Left hindlimb (tissue), 1 donor: ENCODE results near the gene EPB41L2.
"Not testable (repeated sequence)": the region's sequence is repeated elsewhere in the genome, so short reads cannot be mapped to it uniquely, and the experiment has no call there.

Experiments used
- DNase-seq: peaks from one replicate; pipeline ENCODE4 v3.0.0-alpha.2; 2018

Gene EPB41L2

DNA sequence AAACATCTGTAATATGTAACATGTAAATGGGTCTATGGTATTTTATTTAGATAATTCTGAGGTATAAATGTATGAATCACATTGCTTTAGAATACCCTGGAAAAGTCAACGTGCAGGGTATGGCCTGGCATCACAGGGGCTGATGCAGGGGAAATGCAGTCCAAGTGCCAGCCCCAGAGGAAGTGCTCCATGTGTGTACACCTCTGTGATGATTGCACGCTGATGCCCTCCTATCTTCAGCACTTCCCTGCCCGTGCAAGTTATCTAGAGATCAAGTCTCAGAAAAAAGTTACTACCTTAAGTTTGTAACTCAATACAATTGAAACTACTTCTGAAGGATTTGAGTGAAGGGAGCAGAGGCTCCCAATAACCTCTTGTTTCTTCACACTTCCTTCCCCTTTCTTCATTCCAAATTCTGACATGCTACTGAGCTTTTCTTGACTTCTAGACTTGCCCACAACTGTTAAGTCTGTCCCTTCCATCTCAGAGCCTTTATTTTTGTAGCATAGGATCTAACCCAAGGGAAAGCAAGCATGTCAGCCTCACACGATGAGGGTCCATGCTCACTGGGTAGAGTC, 233.6 kb downstream of the EPB41L2 start:
- DNase-seq, result no peak

GRCh38 chr6:130827247-130828149, 235.5 kb downstream of the EPB41L2 start, which contains the start of gene SMLR1:
Gene SMLR1 (plus strand): TSS chr6:130827406. CDS start chr6:130827414, 8 bp downstream.
- no peak for DNase-seq

- no peak for DNase-seq
Measured at GRCh38 chr6:130826442-130827246, 236.4 kb downstream of the EPB41L2 start.

DNA sequence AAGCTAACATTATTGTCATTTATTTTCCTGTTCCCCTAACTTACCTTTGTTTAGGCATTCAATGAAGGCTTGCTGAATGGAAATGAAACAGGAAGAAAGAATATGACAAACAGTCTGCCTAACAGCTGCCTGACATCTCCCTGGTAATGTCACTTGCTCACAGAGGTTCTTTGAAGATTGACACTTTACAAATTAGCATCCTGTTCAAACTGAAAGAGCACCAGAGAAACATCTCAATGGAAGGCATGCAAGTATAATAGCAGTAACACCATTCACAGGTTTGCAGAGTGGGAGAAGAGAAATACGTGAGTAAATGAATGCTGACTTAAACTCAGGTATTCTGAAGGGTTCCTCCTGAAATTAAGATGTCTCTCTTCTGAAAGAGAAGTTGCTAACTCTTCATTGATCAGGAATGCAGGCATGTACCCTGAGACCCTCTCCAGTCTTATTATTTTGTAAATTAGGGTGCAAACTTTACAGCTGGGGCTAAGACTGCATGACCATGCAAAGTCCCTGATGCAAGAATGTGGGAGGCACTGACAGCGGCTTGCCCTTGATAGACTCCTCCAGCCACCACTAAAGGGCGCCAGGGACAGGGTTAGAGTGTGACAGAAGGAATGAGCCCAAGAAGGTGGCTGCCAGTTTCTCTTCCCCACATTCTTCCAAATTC, 237.1 kb downstream of the EPB41L2 start:
- DNase-seq, result no peak

GRCh38 chr6:130824978-130825694, 237.9 kb downstream of the EPB41L2 start:
- DNase-seq, result no peak

- DNase-seq, result no peak
Measured at GRCh38 chr6:130822736-130823135, 240.3 kb downstream of the EPB41L2 start.

GRCh38 chr6:130815200-130816071, 247.6 kb downstream of the EPB41L2 start:
- no peak for DNase-seq

GRCh38 chr6:130814506-130814905, 248.5 kb downstream of the EPB41L2 start:
- no peak for DNase-seq

GRCh38 chr6:130811932-130812331, 251.1 kb downstream of the EPB41L2 start:
- no peak for DNase-seq

- no peak for DNase-seq
Measured at GRCh38 chr6:130810307-130811030, 252.6 kb downstream of the EPB41L2 start.

- not testable (repeated sequence) for DNase-seq
Measured at GRCh38 chr6:130801368-130801767, 261.7 kb downstream of the EPB41L2 start.

GRCh38 chr6:130797061-130797460, 266.0 kb downstream of the EPB41L2 start:
- DNase-seq, result no peak

GRCh38 chr6:130796313-130796905, 266.6 kb downstream of the EPB41L2 start:
- DNase-seq, result no peak

DNA sequence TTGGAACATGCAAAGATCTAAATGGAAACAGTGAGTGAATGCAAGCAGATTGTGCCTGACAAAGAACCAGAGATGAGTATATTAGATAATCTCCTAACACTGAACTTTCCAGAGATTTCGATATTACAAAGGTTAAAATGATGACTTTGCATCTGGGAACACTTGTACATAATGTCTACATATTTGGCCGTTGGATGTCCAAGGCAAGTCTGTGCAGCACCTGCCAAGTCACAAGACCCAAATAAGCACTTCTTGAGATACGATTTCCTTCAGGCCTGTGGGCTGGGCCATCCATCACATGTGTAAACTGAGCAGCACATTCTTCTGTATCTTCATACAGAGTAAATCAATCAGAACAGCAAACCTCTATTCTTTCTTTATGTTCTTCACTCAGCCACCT, 268.3 kb downstream of the EPB41L2 start:
- no peak for DNase-seq

DNA sequence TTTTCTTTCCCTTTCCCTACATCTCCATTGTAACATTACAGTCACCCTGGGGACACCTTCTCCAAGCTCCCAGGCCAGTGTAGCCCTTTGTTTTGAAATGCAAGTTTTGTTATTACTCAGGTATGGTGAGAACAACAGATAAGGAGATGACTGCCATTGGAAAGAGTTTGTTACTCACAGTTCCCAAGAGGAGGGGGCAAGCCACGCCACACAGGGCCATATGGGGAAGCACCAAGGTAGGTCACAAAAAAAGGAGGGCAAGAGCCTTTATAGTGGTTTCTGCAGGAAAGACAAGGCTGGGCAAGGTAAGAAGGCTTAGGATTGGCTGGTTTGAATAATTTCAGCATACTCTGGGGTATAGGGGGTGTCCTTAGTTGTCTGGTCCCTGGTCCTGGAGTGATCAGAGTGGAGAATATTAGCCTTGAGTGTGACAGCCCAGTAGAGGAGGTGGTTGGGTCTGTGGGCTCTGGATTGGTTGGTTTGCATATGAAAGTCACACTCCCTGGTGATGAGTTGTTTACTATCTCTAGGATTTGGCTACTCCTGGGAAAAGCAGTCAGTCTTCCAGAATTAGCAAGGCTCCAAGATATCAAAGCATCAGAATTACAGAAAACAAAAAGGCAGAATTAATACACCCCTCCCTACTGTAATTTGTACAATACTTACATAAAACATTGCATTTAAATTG, 268.9 kb downstream of the EPB41L2 start:
- no peak for DNase-seq
